OCI-LY3 (cell line): ENCODE results near the gene RBL2.

Experiments used
- H2AFZ ChIP-seq: fragments of 200-600, 300-600 bp; shearing (Covaris generic); 2 replicates; pipeline ENCODE4 v1.6.0; 2014; ENCODE audit warnings: antibody characterized with exemption, low read depth, low read length
- H3K27ac ChIP-seq: fragments of 200-600, 300-600 bp; sonication (generic); 2 replicates; pipeline ENCODE4 v1.5.1; 2014; ENCODE audit warnings: mild to moderate bottlenecking, low read length, moderate library complexity, mixed read lengths
- H3K27me3 ChIP-seq: fragments of 200-600, 300-600 bp; sonication (generic); 2 replicates; pipeline ENCODE4 v1.6.1; 2014; ENCODE audit warnings: low read depth, low read length, mixed read lengths
- H3K36me3 ChIP-seq: fragments of 200-600, 300-600 bp; sonication (generic); replicated peaks from 2 replicates; pipeline ENCODE3; 2014; ENCODE audit warnings: low read depth, low read length, mixed read lengths
- H3K4me1 ChIP-seq: fragments of 300-600, 200-600 bp; sonication (generic); 2 replicates; pipeline ENCODE4 v1.6.1; 2014; ENCODE audit warnings: low read length, mixed read lengths
- H3K4me2 ChIP-seq: fragments of 200-600, 300-600 bp; sonication (generic); 2 replicates; pipeline ENCODE4 v1.6.1; 2014; ENCODE audit warnings: low read length, mixed read lengths
- H3K4me3 ChIP-seq: fragments of 300-600, 200-600 bp; sonication (generic); 2 replicates; pipeline ENCODE4 v1.5.1; 2014; ENCODE audit warnings: antibody characterized with exemption, mild to moderate bottlenecking, low read length, moderate library complexity
- H3K79me2 ChIP-seq: fragments of 300-600, 200-600 bp; shearing (Covaris generic); 2 replicates; pipeline ENCODE4 v1.6.1; 2014; ENCODE audit warnings: mild to moderate bottlenecking, low read length, mixed read lengths
- H3K9ac ChIP-seq: fragments of 300-600, 200-600 bp; shearing (Covaris generic); 2 replicates; pipeline ENCODE4 v1.6.0; 2014; ENCODE audit warnings: mild to moderate bottlenecking, low read length, moderate library complexity
- H3K9me3 ChIP-seq: fragments of 200-600, 300-600 bp; shearing (Covaris generic); 2 replicates; pipeline ENCODE4 v1.6.1; 2014; ENCODE audit warnings: low read length, mixed read lengths; ENCODE audit not compliant: insufficient read depth
- H4K20me1 ChIP-seq: fragments of 200-600, 300-600 bp; sonication (generic); 2 replicates; pipeline ENCODE4 v1.6.1; 2016; ENCODE audit warnings: low read length, mixed read lengths; ENCODE audit not compliant: insufficient read depth
- CTCF ChIP-seq: fragments of 200-600, 300-600 bp; sonication (generic); IDR thresholded peaks from 2 replicates; pipeline ENCODE4 v1.5.1; 2014; ENCODE audit warnings: antibody characterized with exemption, low read length, low read depth
- EZH2phosphoT487 ChIP-seq: fragments of 200-600 bp; shearing (Covaris generic); IDR thresholded peaks from 2 replicates; pipeline ENCODE4 v1.6.1; 2018; ENCODE audit warnings: antibody characterized with exemption, mixed run types, low read depth

RBL2 gene

GRCh38 chr16:53446090-53446489 lies 11.8 kb downstream of the RBL2 start:
- H3K27me3 ChIP-seq, result no peaks in the 10 kb centered on the region
- H3K36me3 ChIP-seq, result peaks cover 21% of the 10 kb centered on the region
- no peak overlapping the region for H2AFZ ChIP-seq
- H3K4me3 ChIP-seq, result no peak overlapping the region
- no peak for TF ChIP-seq CTCF
- no peak overlapping the region for H3K27ac ChIP-seq
- no peaks in the 10 kb centered on the region for H3K79me2 ChIP-seq
- peaks cover 6% of the 10 kb centered on the region for H3K4me1 ChIP-seq
- no peak overlapping the region for H3K4me2 ChIP-seq
- no peaks in the 10 kb centered on the region for H4K20me1 ChIP-seq
- no peaks in the 10 kb centered on the region for H3K9me3 ChIP-seq
- no peak overlapping the region for H3K9ac ChIP-seq

GRCh38 chr16:53449816-53450517 lies 15.7 kb downstream of the RBL2 start:
- H3K36me3 ChIP-seq, result peaks cover 30% of the 10 kb centered on the region

GRCh38 chr16:53453928-53454327 lies 19.7 kb downstream of the RBL2 start:
- no peaks in the 10 kb centered on the region for H4K20me1 ChIP-seq
- H3K36me3 ChIP-seq, result peaks cover 40% of the 10 kb centered on the region
- no peaks in the 10 kb centered on the region for H3K27me3 ChIP-seq
- TF ChIP-seq CTCF, result no peak
- no peak for TF ChIP-seq EZH2phosphoT487
- no peaks in the 10 kb centered on the region for H3K4me1 ChIP-seq
- no peak overlapping the region for H3K4me2 ChIP-seq
- no peak overlapping the region for H3K27ac ChIP-seq
- H3K9ac ChIP-seq, result no peak overlapping the region
- no peak overlapping the region for H2AFZ ChIP-seq
- no peaks in the 10 kb centered on the region for H3K9me3 ChIP-seq
- H3K4me3 ChIP-seq, result no peak overlapping the region
- no peaks in the 10 kb centered on the region for H3K79me2 ChIP-seq

More at GRCh38 chr16:53449816-53450517, 15.7 kb downstream of the RBL2 start:
- TF ChIP-seq CTCF (no peak), EZH2phosphoT487 (no peak)
- Histone ChIP-seq H3K79me2 (no peaks in the 10 kb centered on the region), H4K20me1 (no peaks in the 10 kb centered on the region), H3K4me3 (no peak overlapping the region), H3K4me1 (no peaks in the 10 kb centered on the region), H2AFZ (no peak overlapping the region), H3K27me3 (no peaks in the 10 kb centered on the region), H3K4me2 (no peak overlapping the region), H3K9me3 (no peaks in the 10 kb centered on the region), H3K9ac (no peak overlapping the region), H3K27ac (no peak overlapping the region)

- Histone ChIP-seq H3K9me3 (no peaks in the 10 kb centered on the region), H2AFZ (no peak overlapping the region), H4K20me1 (no peaks in the 10 kb centered on the region), H3K4me3 (no peak overlapping the region), H3K4me2 (no peak overlapping the region), H3K36me3 (peaks cover 53% of the 10 kb centered on the region), H3K79me2 (no peaks in the 10 kb centered on the region), H3K27ac (no peak overlapping the region), H3K4me1 (no peaks in the 10 kb centered on the region), H3K9ac (no peak overlapping the region), H3K27me3 (no peaks in the 10 kb centered on the region)
- TF ChIP-seq EZH2phosphoT487 (no peak), CTCF (no peak)
These were observed 22.4 kb downstream of the RBL2 start for GRCh38 chr16:53456625-53457024.
